Stimulated activated memory B cell treated with anti-CD40 and anti-IgM and Interleukin-4, amounts not matched to agents 10 μg/mL and 1 μg/mL and 100 μg/mL, for 72 hours (primary cell): ENCODE data around the gene LGI4.

Experiments
- ATAC-seq: fragments of 150-1000 bp; cut with Tn5 transposase; 2 replicates; pipeline ENCODE4 v1.10.0; 2021
- H3K27ac Mint-ChIP-seq: one replicate; pipeline ENCODE4 v1.8.0; 2022; ENCODE audit warnings: mild to moderate bottlenecking, mixed read lengths
- H3K27me3 Mint-ChIP-seq: one replicate; pipeline ENCODE4 v1.8.0; 2022; ENCODE audit warnings: mixed read lengths
- H3K36me3 Mint-ChIP-seq: one replicate; pipeline ENCODE4 v1.8.0; 2022; ENCODE audit warnings: mixed read lengths
- H3K4me1 Mint-ChIP-seq: one replicate; pipeline ENCODE4 v1.8.0; 2022; ENCODE audit warnings: mixed read lengths
- H3K4me3 Mint-ChIP-seq: one replicate; pipeline ENCODE4 v1.8.0; 2022; ENCODE audit warnings: mild to moderate bottlenecking, moderate library complexity, mixed read lengths
- H3K9me3 Mint-ChIP-seq: one replicate; pipeline ENCODE4 v1.8.0; 2022; ENCODE audit warnings: mixed read lengths

The LGI4 gene

DNA sequence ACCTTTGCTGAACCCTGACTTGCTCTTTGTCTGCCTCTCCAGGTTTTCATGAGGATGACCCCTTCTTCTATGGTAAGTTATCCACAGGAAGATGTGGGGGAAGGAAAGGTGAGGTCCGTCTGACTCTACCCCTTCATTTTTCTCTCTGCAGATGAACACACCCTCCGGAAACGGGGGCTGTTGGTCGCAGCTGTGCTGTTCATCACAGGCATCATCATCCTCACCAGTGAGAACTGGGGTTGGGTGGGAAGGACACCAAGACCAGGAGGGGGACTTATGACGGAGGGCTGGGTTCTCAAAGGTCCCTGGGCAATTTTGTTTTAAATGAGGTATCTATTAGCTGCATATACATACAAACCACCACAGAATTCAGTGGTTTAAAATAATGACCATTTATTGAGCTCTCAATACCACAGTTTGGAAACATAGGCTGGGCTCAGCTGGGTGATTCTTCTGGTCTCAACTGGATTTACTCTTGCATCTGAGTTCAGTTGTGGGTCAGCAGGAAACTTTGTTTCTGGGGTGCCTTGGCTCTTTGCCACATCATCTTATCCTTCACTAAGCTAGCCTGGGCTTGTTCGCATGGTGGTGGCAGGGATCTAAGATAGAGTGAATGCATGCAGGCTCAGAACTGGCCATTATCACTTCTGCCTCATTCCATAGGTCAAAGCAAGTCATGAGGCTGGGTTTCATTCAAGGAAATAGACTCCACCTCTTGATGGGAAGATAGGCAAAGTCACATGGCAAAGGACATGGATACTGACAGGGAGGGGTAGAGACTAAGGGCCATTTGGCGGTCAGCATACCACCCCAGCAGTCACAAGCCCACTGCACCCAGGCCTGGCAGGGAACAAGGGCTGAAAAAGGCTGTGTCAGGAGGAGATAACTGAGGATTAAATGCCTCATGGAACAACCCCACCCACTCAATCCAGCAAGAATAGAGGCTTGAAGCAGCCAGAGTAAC lies 31.5 kb upstream of the LGI4 start:
- no peak for ATAC-seq
- Mint-ChIP-seq H3K36me3 (peaks cover 85% of the 10 kb centered on the region), H3K4me1 (peaks cover 44% of the 10 kb centered on the region), H3K27ac (peak overlapping the region; percentile 91), H3K9me3 (peaks cover 14% of the 10 kb centered on the region), H3K27me3 (no peaks in the 10 kb centered on the region), H3K4me3 (no peak overlapping the region)

- peak overlapping the region; percentile 67 for H3K27ac Mint-ChIP-seq
- no peak overlapping the region for H3K4me3 Mint-ChIP-seq
- no peaks in the 10 kb centered on the region for H3K27me3 Mint-ChIP-seq
- H3K36me3 Mint-ChIP-seq: peaks cover 95% of the 10 kb centered on the region
- peaks cover 44% of the 10 kb centered on the region for H3K4me1 Mint-ChIP-seq
- peaks cover 16% of the 10 kb centered on the region for H3K9me3 Mint-ChIP-seq
- ATAC-seq: no peak
Measured at GRCh38 chr19:35165200-35166058, 30.6 kb upstream of the LGI4 start.

DNA sequence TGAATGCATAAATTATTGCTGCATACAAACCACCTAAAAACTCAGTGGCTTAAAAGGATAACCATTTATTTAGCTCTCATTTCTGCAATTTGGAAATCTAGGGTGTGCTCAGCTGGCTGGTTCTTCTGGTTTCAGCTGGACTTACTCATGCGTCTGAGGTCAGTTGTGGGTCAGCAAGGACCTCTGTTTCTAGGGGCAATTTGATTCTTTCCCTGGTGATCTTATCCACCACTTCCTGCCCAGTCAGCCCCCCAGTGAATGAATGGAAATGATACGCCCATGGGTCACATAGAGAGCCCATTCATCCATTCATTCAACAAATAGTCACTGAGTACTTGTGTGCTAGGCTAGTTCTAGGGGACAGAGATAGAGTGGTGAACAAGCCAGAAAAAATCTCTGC lies 29.6 kb upstream of the LGI4 start:
- no peak for ATAC-seq
- H3K36me3 Mint-ChIP-seq: peaks cover 96% of the 10 kb centered on the region
- peak overlapping the region; percentile 67 for H3K27ac Mint-ChIP-seq
- no peaks in the 10 kb centered on the region for H3K27me3 Mint-ChIP-seq
- peaks cover 16% of the 10 kb centered on the region for H3K9me3 Mint-ChIP-seq
- H3K4me3 Mint-ChIP-seq: no peak overlapping the region
- peaks cover 43% of the 10 kb centered on the region for H3K4me1 Mint-ChIP-seq

GRCh38 chr19:35162471-35163326 lies 27.8 kb upstream of the LGI4 start:
- Mint-ChIP-seq H3K27me3 (no peaks in the 10 kb centered on the region), H3K9me3 (peaks cover 16% of the 10 kb centered on the region), H3K4me3 (no peak overlapping the region), H3K27ac (peak overlapping the region; percentile 32), H3K36me3 (peaks cover 96% of the 10 kb centered on the region), H3K4me1 (peaks cover 39% of the 10 kb centered on the region)
- ATAC-seq: no peak

DNA sequence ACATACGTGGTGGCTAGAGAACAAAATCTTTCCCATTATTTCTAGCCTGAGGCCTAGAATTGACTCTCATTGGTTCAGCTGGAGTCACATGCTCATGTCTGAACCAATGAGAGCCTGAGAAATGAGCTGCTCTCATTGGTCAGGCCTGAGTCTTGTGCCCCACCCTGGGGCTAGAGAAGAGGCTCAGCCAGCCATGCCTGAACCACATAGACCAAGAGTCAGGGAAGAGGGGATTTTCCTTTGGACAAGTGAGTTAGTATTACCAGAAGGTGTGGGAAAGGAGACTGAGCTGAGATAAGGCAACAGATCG lies 26.5 kb upstream of the LGI4 start:
- Mint-ChIP-seq H3K27ac (no peak overlapping the region), H3K9me3 (peaks cover 13% of the 10 kb centered on the region), H3K4me1 (peaks cover 30% of the 10 kb centered on the region), H3K27me3 (no peaks in the 10 kb centered on the region), H3K4me3 (no peak overlapping the region), H3K36me3 (peaks cover 90% of the 10 kb centered on the region)
- no peak for ATAC-seq

- H3K27ac Mint-ChIP-seq: peak overlapping the region; percentile 25
- no peak for ATAC-seq
- H3K4me1 Mint-ChIP-seq: peaks cover 30% of the 10 kb centered on the region
- no peaks in the 10 kb centered on the region for H3K27me3 Mint-ChIP-seq
- H3K9me3 Mint-ChIP-seq: peaks cover 12% of the 10 kb centered on the region
- no peak overlapping the region for H3K4me3 Mint-ChIP-seq
- peaks cover 89% of the 10 kb centered on the region for H3K36me3 Mint-ChIP-seq
Measured at GRCh38 chr19:35160629-35161433, 26.0 kb upstream of the LGI4 start.

- ATAC-seq: no peak
- H3K27me3 Mint-ChIP-seq: no peaks in the 10 kb centered on the region
- peaks cover 10% of the 10 kb centered on the region for H3K9me3 Mint-ChIP-seq
- no peak overlapping the region for H3K4me3 Mint-ChIP-seq
- peak overlapping the region; percentile 14 for H3K27ac Mint-ChIP-seq
- peaks cover 77% of the 10 kb centered on the region for H3K36me3 Mint-ChIP-seq
- H3K4me1 Mint-ChIP-seq: peaks cover 36% of the 10 kb centered on the region
Measured at GRCh38 chr19:35159606-35160005, 24.7 kb upstream of the LGI4 start.

GRCh38 chr19:35157431-35157830 lies 22.6 kb upstream of the LGI4 start:
- Mint-ChIP-seq H3K9me3 (peaks cover 7% of the 10 kb centered on the region), H3K27ac (no peak overlapping the region), H3K36me3 (peaks cover 55% of the 10 kb centered on the region), H3K4me1 (peaks cover 55% of the 10 kb centered on the region), H3K27me3 (no peaks in the 10 kb centered on the region), H3K4me3 (no peak overlapping the region)
- ATAC-seq: no peak

- peak overlapping the region; percentile 99 for H3K4me3 Mint-ChIP-seq
Measured at GRCh38 chr19:35156673-35157014, 21.8 kb upstream of the LGI4 start.

DNA sequence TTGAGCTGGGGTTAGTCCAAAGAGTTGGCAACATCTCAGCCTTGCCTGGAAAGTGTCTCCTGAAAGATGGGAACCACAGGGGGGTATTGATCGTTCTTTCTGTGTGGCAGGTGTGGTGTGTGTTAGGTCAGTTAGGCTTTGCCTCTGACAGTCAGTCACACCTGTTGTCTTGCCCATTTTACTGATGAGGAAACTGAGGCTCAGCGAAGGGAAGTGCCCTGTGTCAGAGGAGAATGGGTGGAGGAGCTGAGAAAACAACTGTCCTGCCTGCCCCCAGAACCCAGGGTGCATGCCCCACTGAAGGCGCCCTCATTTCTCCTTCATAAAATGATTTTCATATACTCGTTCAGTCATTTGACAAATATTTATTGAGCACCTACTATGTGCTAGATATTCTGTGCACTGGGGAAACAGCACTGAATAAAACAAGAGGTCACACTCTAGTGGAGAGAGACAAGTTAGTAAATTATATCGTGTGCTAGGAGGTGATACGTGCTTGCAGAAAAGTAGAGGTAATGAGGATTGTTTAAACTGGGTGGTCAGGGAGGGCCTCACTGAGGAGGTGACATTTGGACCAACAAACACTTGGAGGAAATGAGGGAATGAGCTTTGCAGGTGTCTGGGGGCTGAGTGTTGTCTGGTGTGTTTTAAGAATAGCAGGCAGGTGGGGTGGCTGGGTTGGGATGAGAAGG lies 21.3 kb upstream of the LGI4 start:
- H3K36me3 Mint-ChIP-seq: peaks cover 42% of the 10 kb centered on the region
- H3K4me3 Mint-ChIP-seq: peak overlapping the region; percentile 99
- H3K27ac Mint-ChIP-seq: peak overlapping the region; percentile 96
- H3K27me3 Mint-ChIP-seq: no peaks in the 10 kb centered on the region
- ATAC-seq: no peak
- H3K4me1 Mint-ChIP-seq: peaks cover 57% of the 10 kb centered on the region
- peaks cover under 1% of the 10 kb centered on the region for H3K9me3 Mint-ChIP-seq

More at GRCh38 chr19:35156673-35157014, 21.8 kb upstream of the LGI4 start:
- H3K9me3 Mint-ChIP-seq: peaks cover 4% of the 10 kb centered on the region
- H3K27ac Mint-ChIP-seq: peak overlapping the region; percentile 96
- ATAC-seq: no peak
- H3K4me1 Mint-ChIP-seq: peaks cover 61% of the 10 kb centered on the region
- H3K27me3 Mint-ChIP-seq: no peaks in the 10 kb centered on the region
- peaks cover 47% of the 10 kb centered on the region for H3K36me3 Mint-ChIP-seq

GRCh38 chr19:35155441-35155840 lies 20.6 kb upstream of the LGI4 start:
- Mint-ChIP-seq H3K4me1 (peaks cover 56% of the 10 kb centered on the region), H3K9me3 (no peaks in the 10 kb centered on the region), H3K36me3 (peaks cover 35% of the 10 kb centered on the region), H3K27me3 (no peaks in the 10 kb centered on the region), H3K4me3 (peak overlapping the region; percentile 99), H3K27ac (peak overlapping the region; percentile 96)
- ATAC-seq: peak; percentile 59

GRCh38 chr19:35154525-35155406 lies 19.9 kb upstream of the LGI4 start, which contains the start of gene FXYD5:
Gene FXYD5, plus strand, starts transcription at chr19:35154735. Its CDS starts 816 bp downstream, at chr19:35155551.
- Mint-ChIP-seq H3K4me3 (peak within 1 kb of the TSS; percentile 99), H3K4me1 (peaks cover 56% of the 10 kb centered on the region), H3K9me3 (no peaks in the 10 kb centered on the region), H3K27me3 (no peaks in the 10 kb centered on the region), H3K36me3 (peaks cover 32% of the 10 kb centered on the region), H3K27ac (peak within 1 kb of the TSS; percentile 96)
- ATAC-seq: peak; percentile 79
